HG03280 (cell line): ENCODE measurements around the gene FOXO1.

Experiments used
- ATAC-seq: cut with Tn5 transposase; IDR thresholded peaks from one replicate; pipeline ENCODE4 v1.9.1; 2021; ENCODE audit warnings: mild to moderate bottlenecking, moderate library complexity; ENCODE audit not compliant: unreplicated experiment

Gene FOXO1

GRCh38 chr13:40640202-40640601 is 26.2 kb downstream of the FOXO1 start:
- ATAC-seq = no peak

- no peak for ATAC-seq
These were observed 27.2 kb downstream of the FOXO1 start for GRCh38 chr13:40639221-40639681.

- ATAC-seq = no peak
These were observed 28.8 kb downstream of the FOXO1 start for GRCh38 chr13:40637643-40638042.

- ATAC-seq = no peak
These were observed 31.0 kb downstream of the FOXO1 start for GRCh38 chr13:40635315-40635995.

- no peak for ATAC-seq
These were observed 33.5 kb downstream of the FOXO1 start for GRCh38 chr13:40632915-40633314.

GRCh38 chr13:40631605-40632004 is 34.8 kb downstream of the FOXO1 start:
- no peak for ATAC-seq

- ATAC-seq = peak; percentile 78
These were observed 36.6 kb downstream of the FOXO1 start for GRCh38 chr13:40629678-40630384.

GRCh38 chr13:40626977-40627376 is 39.5 kb downstream of the FOXO1 start:
- no peak for ATAC-seq

- no peak for ATAC-seq
These were observed 39.9 kb downstream of the FOXO1 start for GRCh38 chr13:40626561-40626960.

- ATAC-seq = no peak
These were observed 41.5 kb downstream of the FOXO1 start for GRCh38 chr13:40624986-40625385.

- ATAC-seq = no peak
These were observed 42.1 kb downstream of the FOXO1 start for GRCh38 chr13:40624383-40624782.

GRCh38 chr13:40622761-40623160 is 43.7 kb downstream of the FOXO1 start:
- ATAC-seq = no peak

- no peak for ATAC-seq
These were observed 44.2 kb downstream of the FOXO1 start for GRCh38 chr13:40622246-40622645.

GRCh38 chr13:40619479-40619814 is 47.0 kb downstream of the FOXO1 start:
- ATAC-seq = no peak

GRCh38 chr13:40618581-40619478 is 47.6 kb downstream of the FOXO1 start:
- ATAC-seq = no peak

- ATAC-seq = no peak
These were observed 48.6 kb downstream of the FOXO1 start for GRCh38 chr13:40617801-40618356.

- ATAC-seq = no peak
These were observed 50.8 kb downstream of the FOXO1 start for GRCh38 chr13:40615619-40616018.

- ATAC-seq = no peak
These were observed 52.5 kb downstream of the FOXO1 start for GRCh38 chr13:40613914-40614313.

- ATAC-seq = peak; percentile 77
These were observed 53.1 kb downstream of the FOXO1 start for GRCh38 chr13:40613192-40613818.

GRCh38 chr13:40612041-40612440 is 54.4 kb downstream of the FOXO1 start:
- no peak for ATAC-seq

GRCh38 chr13:40611635-40612034 is 54.8 kb downstream of the FOXO1 start:
- ATAC-seq = no peak
